H1 (cell line): ENCODE results near the gene SGMS1. TPM values are rescaled to one million over a fixed set of nuclear protein-coding genes. Genes with fewer than 3 reads are reported as not detected.
"Not testable (repeated sequence)": the region's sequence is repeated elsewhere in the genome, so short reads cannot be mapped to it uniquely, and the experiment has no call there.

ENCODE experiments used
- CTCF ChIA-PET: fragments of 300-600 bp; sonication (Branson Sonifier 250); formaldehyde crosslinking; loops from one replicate; lab custom pipeline; 2021; ENCODE audit not compliant: partially characterized antibody; lab: Charles Lee
- POLR2A ChIA-PET: fragments of 300-600 bp; sonication (Branson Sonifier 250); formaldehyde crosslinking; loops from one replicate; lab custom pipeline; 2021; ENCODE audit warnings: inconsistent platforms; ENCODE audit not compliant: partially characterized antibody; lab: Charles Lee
- DNase-seq, 2 experiments: peaks; one replicate each; pipeline versions ENCODE4 v3.0.0 to v3.0.0-alpha.2; 2010 to 2022; ENCODE audit warnings: low spot score in 2 of 2, low read depth in 1 of 2, mixed read lengths in 1 of 2
- FAIRE-seq: peaks from 2 replicates; lab custom pipeline; 2011; peaks lifted over from hg19 to GRCh38; lab: Jason Lieb, UNC
- H2AFZ ChIP-seq: 2 replicates; pipeline ENCODE4 v1.8.1; 2012; ENCODE audit warnings: low read length, inconsistent platforms
- H2AK5ac ChIP-seq: 2 replicates; pipeline ENCODE4 v1.6.1; 2013; ENCODE audit warnings: low read depth, low read length
- H2BK120ac ChIP-seq: replicated peaks from 2 replicates; pipeline ENCODE3; 2013; ENCODE audit warnings: low read depth, low read length, inconsistent platforms
- H2BK12ac ChIP-seq: 2 replicates; pipeline ENCODE4 v1.6.1; 2013; ENCODE audit warnings: low read depth, low read length
- H2BK15ac ChIP-seq: 2 replicates; pipeline ENCODE4 v1.6.1; 2013; ENCODE audit warnings: low read length
- H2BK20ac ChIP-seq: 2 replicates; pipeline ENCODE4 v1.6.1; 2013; ENCODE audit warnings: low read length
- H2BK5ac ChIP-seq: 2 replicates; pipeline ENCODE4 v1.6.1; 2013; ENCODE audit warnings: low read depth, low read length
- H3K14ac ChIP-seq: 2 replicates; pipeline ENCODE4 v1.6.1; 2013; ENCODE audit warnings: inconsistent platforms; ENCODE audit not compliant: insufficient read length
- H3K18ac ChIP-seq: 2 replicates; pipeline ENCODE4 v1.6.1; 2013; ENCODE audit warnings: low read length; ENCODE audit errors: extremely low read depth
- H3K23ac ChIP-seq: 2 replicates; pipeline ENCODE4 v1.6.1; 2013; ENCODE audit warnings: inconsistent platforms; ENCODE audit not compliant: insufficient read length
- H3K23me2 ChIP-seq: 2 replicates; pipeline ENCODE4 v1.6.1; 2013; ENCODE audit warnings: low read depth, low read length
- H3K27ac ChIP-seq: 2 replicates; pipeline ENCODE4 v1.6.1; 2011; ENCODE audit warnings: low read depth, low read length, inconsistent platforms
- H3K27me3 ChIP-seq, 4 experiments: replicated peaks in 1 of 4; 1 replicate in 1 of 4; 2 replicates in 3 of 4; pipeline versions ENCODE4 v1.6.1 to v1.8.1; 2011 to 2013; ENCODE audit warnings: low read length in 3 of 4, mild to moderate bottlenecking in 3 of 4, inconsistent platforms in 2 of 4, mixed read lengths in 2 of 4, moderate library complexity in 1 of 4; ENCODE audit not compliant: control insufficient read depth in 3 of 4, insufficient read depth in 3 of 4; ENCODE audit errors: extremely low read depth in 1 of 4
- H3K36me3 ChIP-seq, 4 experiments: 2 replicates each; pipeline versions ENCODE4 v1.6.1 to v1.8.1; 2011 to 2013; ENCODE audit warnings: mild to moderate bottlenecking in 4 of 4, low read length in 3 of 4, moderate library complexity in 2 of 4, control low read depth in 1 of 4, inconsistent platforms in 1 of 4; ENCODE audit not compliant: insufficient read depth in 4 of 4, control insufficient read depth in 2 of 4
- H3K4ac ChIP-seq: replicated peaks from 2 replicates; pipeline ENCODE3; 2013; ENCODE audit warnings: low read length, low read depth, mixed read lengths, inconsistent platforms; ENCODE audit not compliant: insufficient read length
- H3K4me1 ChIP-seq, 4 experiments: replicated peaks in 1 of 4; 1 replicate in 1 of 4; 2 replicates in 3 of 4; pipeline versions ENCODE4 v1.6.1 to v1.8.1; 2011 to 2013; ENCODE audit warnings: low read length in 3 of 4, inconsistent platforms in 2 of 4, mixed read lengths in 1 of 4; ENCODE audit not compliant: insufficient read depth in 4 of 4, control insufficient read depth in 3 of 4
- H3K4me2 ChIP-seq, 2 experiments: 2 replicates each; pipeline versions ENCODE4 v1.6.1 to v1.8.1; 2011 to 2013; ENCODE audit warnings: low read depth in 2 of 2, low read length in 2 of 2, control low read depth in 1 of 2, inconsistent platforms in 1 of 2, mild to moderate bottlenecking in 1 of 2; ENCODE audit not compliant: insufficient read depth in 1 of 2
- H3K4me3 ChIP-seq, 4 experiments: fragments of 200-600, 300-600 bp in 1 of 4; sonication (generic), shearing (Covaris generic), sonication (Bioruptor Twin) in 1 of 4; 2 replicates each; pipeline versions ENCODE4 v1.5.1 to v1.8.1; 2011 to 2016; ENCODE audit warnings: low read length in 4 of 4, low read depth in 3 of 4, control low read depth in 2 of 4, inconsistent platforms in 2 of 4, mild to moderate bottlenecking in 2 of 4, mixed read lengths in 1 of 4, moderate library complexity in 1 of 4; ENCODE audit not compliant: insufficient read depth in 2 of 4; ENCODE audit errors: extremely low read depth in 1 of 4
- H3K56ac ChIP-seq: replicated peaks from 2 replicates; pipeline ENCODE3; 2013; ENCODE audit warnings: low read depth, mild to moderate bottlenecking, mixed read lengths, low read length, inconsistent platforms; ENCODE audit not compliant: insufficient read length
- H3K79me1 ChIP-seq: 2 replicates; pipeline ENCODE4 v1.6.1; 2013; ENCODE audit warnings: low read depth, low read length, control low read depth
- H3K79me2 ChIP-seq, 2 experiments: 2 replicates each; pipeline versions ENCODE4 v1.6.1 to v1.8.1; 2012 to 2013; ENCODE audit warnings: low read length in 2 of 2, mild to moderate bottlenecking in 2 of 2, inconsistent platforms in 1 of 2; ENCODE audit not compliant: insufficient read depth in 2 of 2, control insufficient read depth in 1 of 2
- H3K9ac ChIP-seq, 4 experiments: replicated peaks in 1 of 4; 1 replicate in 1 of 4; 2 replicates in 3 of 4; pipeline versions ENCODE4 v1.6.1 to v1.8.1; 2011 to 2013; ENCODE audit warnings: low read depth in 3 of 4, low read length in 3 of 4, control low read depth in 2 of 4, mild to moderate bottlenecking in 2 of 4, moderate library complexity in 2 of 4, inconsistent platforms in 1 of 4; ENCODE audit errors: extremely low read depth in 1 of 4
- H3K9me3 ChIP-seq, 2 experiments: 2 replicates each; pipeline versions ENCODE4 v1.6.1 to v1.8.1; 2012 to 2013; ENCODE audit warnings: mild to moderate bottlenecking in 2 of 2, moderate library complexity in 2 of 2, control low read depth in 1 of 2, inconsistent platforms in 1 of 2, low read depth in 1 of 2, low read length in 1 of 2, mixed read lengths in 1 of 2; ENCODE audit not compliant: insufficient read depth in 2 of 2
- H4K20me1 ChIP-seq, 2 experiments: replicated peaks in 1 of 2; 2 replicates each; pipeline versions ENCODE3 to v1.8.1; 2011 to 2013; ENCODE audit warnings: inconsistent platforms in 2 of 2, low read length in 2 of 2, mild to moderate bottlenecking in 1 of 2; ENCODE audit not compliant: insufficient read depth in 2 of 2, control insufficient read depth in 1 of 2
- H4K5ac ChIP-seq: 2 replicates; pipeline ENCODE4 v1.6.1; 2013; ENCODE audit warnings: low read length, low read depth, mixed read lengths, inconsistent platforms; ENCODE audit not compliant: insufficient read length
- H4K8ac ChIP-seq: 2 replicates; pipeline ENCODE4 v1.8.0; 2013; ENCODE audit warnings: mild to moderate bottlenecking, moderate library complexity, low read length, inconsistent platforms; ENCODE audit not compliant: insufficient read depth; ENCODE audit errors: extremely low read depth
- H4K91ac ChIP-seq: replicated peaks from 2 replicates; pipeline ENCODE3; 2013; ENCODE audit warnings: low read length, mixed read lengths, inconsistent platforms; ENCODE audit not compliant: insufficient read length
- CTCF ChIP-seq, 3 experiments: IDR thresholded peaks; 1 replicate in 2 of 3; 2 replicates in 1 of 3; pipeline versions ENCODE4 v1.5.1 to v1.6.1; 2011; ENCODE audit warnings: low read length in 3 of 3, mild to moderate bottlenecking in 3 of 3, inconsistent platforms in 2 of 3, low read depth in 1 of 3, moderate library complexity in 1 of 3; ENCODE audit not compliant: insufficient read depth in 1 of 3; ENCODE audit errors: control extremely low read depth in 1 of 3
- RAD21 ChIP-seq, 2 experiments: IDR thresholded peaks in 1 of 2; conservative IDR thresholded peaks in 1 of 2; 2 replicates each; pipeline ENCODE4 v1.6.1; 2011; ENCODE audit warnings: low read depth in 2 of 2, low read length in 2 of 2, improper control_type of control experiment in 1 of 2, inconsistent platforms in 1 of 2, mild to moderate bottlenecking in 1 of 2, moderate library complexity in 1 of 2
- WGBS, 2 experiments: shearing (Covaris generic) in 1 of 2; methylation state at CpG; one replicate each; pipeline versions ENCODE4 v1.1.6 to v1.1.7; 2013 to 2015; ENCODE audit warnings: low lambda C conversion rate in 2 of 2, mixed read lengths in 2 of 2, inconsistent platforms in 1 of 2, low coverage in 1 of 2, missing lambda C conversion rate in 1 of 2; ENCODE audit not compliant: insufficient replicate concordance in 2 of 2, insufficient coverage in 1 of 2, insufficient read length in 1 of 2; ENCODE audit errors: extremely low coverage in 1 of 2, missing lambda C conversion rate in 1 of 2; 5-methylcytosine and 5-hydroxymethylcytosine counted together
- polyA plus RNA-seq, 7 experiments: library from polyadenylated mRNA; depleted of rRNA in 3 of 7; stranded (reverse) in 5 of 7; unstranded in 2 of 7; fragments of >200 nt in 5 of 7; fragments of 200-250 nt in 2 of 7; gene quantifications; 1 replicate in 5 of 7; 2 replicates in 1 of 7; 4 replicates in 1 of 7; pipeline versions ENCODE4 v1.2.1 to v1.2.3, GENCODE V29; 2011 to 2013; ENCODE audit warnings: missing spikeins in 2 of 7, mixed read lengths in 2 of 7
- total RNA-seq: library from RNA; stranded (reverse); fragmentation: NEBNext Ultra II Directional; extraction: Animal tissue kit (Norgen Biotek cat#: 25700); gene quantifications from 2 replicates; pipeline ENCODE4 v1.2.1, GENCODE V29; 2021

Gene SGMS1
- total and polyA plus RNA-seq, 2 of the 8 experiments (the other 6 are each of a cell fraction or from before 2014, with no cell fraction given), result 6.0 to 15.6 TPM

- FAIRE-seq, H2BK12ac ChIP-seq, H3K36me3 ChIP-seq, H3K9ac ChIP-seq, H3K56ac ChIP-seq, H2BK20ac ChIP-seq, H3K79me1 ChIP-seq, DNase-seq, H3K4me2 ChIP-seq, H2BK15ac ChIP-seq, H4K91ac ChIP-seq, H2AK5ac ChIP-seq, H4K5ac ChIP-seq, H3K4me3 ChIP-seq, H3K4me1 ChIP-seq, H3K18ac ChIP-seq, H2BK120ac ChIP-seq, H3K23me2 ChIP-seq, H3K79me2 ChIP-seq, H3K27ac ChIP-seq, H3K4ac ChIP-seq, H4K8ac ChIP-seq, H3K14ac ChIP-seq, H2BK5ac ChIP-seq, H4K20me1 ChIP-seq, H3K27me3 ChIP-seq, H3K23ac ChIP-seq, H3K9me3 ChIP-seq: not testable (repeated sequence)
- H2AFZ ChIP-seq, result peak overlapping the region; percentile 44; the same call in 1 of the 2 replicates
- POLR2A ChIA-PET, result interaction anchor here (0.6 to 1.7 kb wide), 2 partner anchors 12 to 34 kb away, joined by 3 to 5 read pairs; no protein-coding TSS in a partner anchor
- peak in 2 of 3 experiments; percentile 28 to 38; a peak in 2 of 4 replicates for TF ChIP-seq CTCF (IDR thresholded peaks at IDR 0.05; ENCODE audit: control extremely low read depth in 1 of 3, insufficient read depth in 1 of 3, low read depth in 1 of 3, low read length in 3 of 3)
- peak; percentile 16 to 40; a peak in 3 of 4 replicates for TF ChIP-seq RAD21 (IDR thresholded peaks at IDR 0.05 in 1 of 2, conservative IDR thresholded peaks at IDR 0.05 in 1 of 2; ENCODE audit: low read depth in 2 of 2, low read length in 2 of 2)
- CTCF ChIA-PET, result interaction anchor here (1.1 to 2.2 kb wide), 5 partner anchors 9 to 293 kb away, joined by 4 to 12 read pairs (median 5); no protein-coding TSS in a partner anchor
- 91% methylated on average over 32 of the region's 32 CpGs; no CpG with 5 or more reads in 1 of the 2 experiments for WGBS, 2 experiments
These were observed 36.3 kb upstream of the SGMS1 start for GRCh38 chr10:50659865-50660730.
